Adipocyte (in vitro differentiated cells): ENCODE data around the gene MAPK7.
A peak's percentile ranks its signal among the peaks of the same experiment; 100 is the strongest.

Experiments used
- DNase-seq: peaks from one replicate; pipeline ENCODE4 v3.0.0-alpha.2; 2015; ENCODE audit warnings: low read depth
- H3K27me3 ChIP-seq: replicated peaks from 2 replicates; pipeline ENCODE4 v1.7.0; 2013; ENCODE audit warnings: mild to moderate bottlenecking, low read length, moderate library complexity; ENCODE audit not compliant: control insufficient read depth, insufficient read depth
- H3K36me3 ChIP-seq: 2 replicates; pipeline ENCODE4 v1.7.0; 2013; ENCODE audit warnings: low read length, mild to moderate bottlenecking, moderate library complexity; ENCODE audit not compliant: control insufficient read depth, insufficient read depth, severe bottlenecking
- H3K4me1 ChIP-seq: 2 replicates; pipeline ENCODE4 v1.7.0; 2013; ENCODE audit warnings: mild to moderate bottlenecking, low read length, moderate library complexity; ENCODE audit not compliant: control insufficient read depth, insufficient read depth
- H3K4me3 ChIP-seq: 2 replicates; pipeline ENCODE4 v1.7.0; 2013; ENCODE audit warnings: mild to moderate bottlenecking, low read length, moderate library complexity
- H3K9ac ChIP-seq: 2 replicates; pipeline ENCODE4 v1.7.0; 2013; ENCODE audit warnings: mild to moderate bottlenecking, low read length, moderate library complexity
- H3K9me3 ChIP-seq: 2 replicates; pipeline ENCODE4 v1.7.0; 2013; ENCODE audit warnings: mild to moderate bottlenecking, low read length, moderate library complexity; ENCODE audit not compliant: control insufficient read depth

The MAPK7 gene

GRCh38 chr17:19357761-19358160 lies 20.5 kb upstream of the MAPK7 start:
- Histone ChIP-seq H3K9ac (no peak overlapping the region), H3K36me3 (no peaks in the 10 kb centered on the region), H3K27me3 (no peaks in the 10 kb centered on the region), H3K4me1 (peaks cover 6% of the 10 kb centered on the region), H3K9me3 (no peaks in the 10 kb centered on the region), H3K4me3 (no peak overlapping the region)
- no peak for DNase-seq

- H3K27me3 ChIP-seq, result no peaks in the 10 kb centered on the region
- DNase-seq, result no peak
- H3K4me3 ChIP-seq, result no peak overlapping the region
- H3K9ac ChIP-seq, result no peak overlapping the region
- no peaks in the 10 kb centered on the region for H3K9me3 ChIP-seq
- H3K36me3 ChIP-seq, result no peaks in the 10 kb centered on the region
- H3K4me1 ChIP-seq, result peaks cover 10% of the 10 kb centered on the region
Observed at GRCh38 chr17:19359151-19359550, 19.1 kb upstream of the MAPK7 start.

GRCh38 chr17:19359856-19360255 lies 18.4 kb upstream of the MAPK7 start:
- DNase-seq, result no peak
- H3K9me3 ChIP-seq, result no peaks in the 10 kb centered on the region
- H3K4me1 ChIP-seq, result peaks cover 15% of the 10 kb centered on the region
- H3K9ac ChIP-seq, result no peak overlapping the region
- no peaks in the 10 kb centered on the region for H3K27me3 ChIP-seq
- no peak overlapping the region for H3K4me3 ChIP-seq
- H3K36me3 ChIP-seq, result no peaks in the 10 kb centered on the region

- DNase-seq, result no peak
- no peaks in the 10 kb centered on the region for H3K27me3 ChIP-seq
- H3K9ac ChIP-seq, result no peak overlapping the region
- H3K9me3 ChIP-seq, result no peaks in the 10 kb centered on the region
- no peaks in the 10 kb centered on the region for H3K36me3 ChIP-seq
- peaks cover 18% of the 10 kb centered on the region for H3K4me1 ChIP-seq
- no peak overlapping the region for H3K4me3 ChIP-seq
Observed at GRCh38 chr17:19360772-19361171, 17.5 kb upstream of the MAPK7 start.

- H3K27me3 ChIP-seq, result no peaks in the 10 kb centered on the region
- no peak overlapping the region for H3K4me3 ChIP-seq
- DNase-seq, result no peak
- no peak overlapping the region for H3K9ac ChIP-seq
- no peaks in the 10 kb centered on the region for H3K36me3 ChIP-seq
- no peaks in the 10 kb centered on the region for H3K9me3 ChIP-seq
- H3K4me1 ChIP-seq, result peaks cover 18% of the 10 kb centered on the region
Observed at GRCh38 chr17:19361326-19361725, 17.0 kb upstream of the MAPK7 start.

GRCh38 chr17:19361944-19362276 lies 16.4 kb upstream of the MAPK7 start:
- DNase-seq, result no peak
- no peaks in the 10 kb centered on the region for H3K9me3 ChIP-seq
- H3K9ac ChIP-seq, result peak overlapping the region; percentile 84
- no peaks in the 10 kb centered on the region for H3K27me3 ChIP-seq
- H3K4me3 ChIP-seq, result peak overlapping the region; percentile 88
- H3K36me3 ChIP-seq, result no peaks in the 10 kb centered on the region
- H3K4me1 ChIP-seq, result peaks cover 18% of the 10 kb centered on the region

GRCh38 chr17:19362277-19363113 lies 15.8 kb upstream of the MAPK7 start, which contains the start of gene B9D1:
Gene B9D1, minus strand, starts transcription at chr17:19362723. Its CDS starts 154 bp downstream, at chr17:19362569.
- H3K4me1 ChIP-seq, result peaks cover 18% of the 10 kb centered on the region
- no peaks in the 10 kb centered on the region for H3K36me3 ChIP-seq
- peak within 1 kb of the TSS; percentile 84 for H3K9ac ChIP-seq
- DNase-seq, result peak; percentile 95
- H3K9me3 ChIP-seq, result no peaks in the 10 kb centered on the region
- peak within 1 kb of the TSS; percentile 88 for H3K4me3 ChIP-seq
- no peaks in the 10 kb centered on the region for H3K27me3 ChIP-seq

- Histone ChIP-seq H3K4me3 (peak overlapping the region; percentile 88), H3K27me3 (no peaks in the 10 kb centered on the region), H3K4me1 (peaks cover 18% of the 10 kb centered on the region), H3K9ac (peak overlapping the region; percentile 84), H3K36me3 (no peaks in the 10 kb centered on the region), H3K9me3 (no peaks in the 10 kb centered on the region)
- DNase-seq, result no peak
Observed at GRCh38 chr17:19363114-19363438, 15.2 kb upstream of the MAPK7 start.

GRCh38 chr17:19363460-19364035 lies 14.8 kb upstream of the MAPK7 start:
- no peaks in the 10 kb centered on the region for H3K9me3 ChIP-seq
- H3K4me1 ChIP-seq, result peaks cover 18% of the 10 kb centered on the region
- H3K9ac ChIP-seq, result peak overlapping the region; percentile 84
- DNase-seq, result no peak
- H3K4me3 ChIP-seq, result no peak overlapping the region
- no peaks in the 10 kb centered on the region for H3K27me3 ChIP-seq
- H3K36me3 ChIP-seq, result no peaks in the 10 kb centered on the region

- Histone ChIP-seq H3K36me3 (no peaks in the 10 kb centered on the region), H3K9ac (no peak overlapping the region), H3K4me3 (no peak overlapping the region), H3K9me3 (no peaks in the 10 kb centered on the region), H3K27me3 (no peaks in the 10 kb centered on the region), H3K4me1 (peaks cover 18% of the 10 kb centered on the region)
- peak; percentile 53 for DNase-seq
Observed at GRCh38 chr17:19364699-19365498, 13.4 kb upstream of the MAPK7 start.

GRCh38 chr17:19365499-19365817 lies 12.8 kb upstream of the MAPK7 start:
- Histone ChIP-seq H3K9ac (no peak overlapping the region), H3K36me3 (no peaks in the 10 kb centered on the region)

More at GRCh38 chr17:19365499-19365817, 12.8 kb upstream of the MAPK7 start:
- DNase-seq, result no peak
- Histone ChIP-seq H3K4me1 (peaks cover 18% of the 10 kb centered on the region), H3K4me3 (no peak overlapping the region), H3K9me3 (no peaks in the 10 kb centered on the region), H3K27me3 (no peaks in the 10 kb centered on the region)
